ENCODE measurements around the gene MATR3. TPM values are rescaled to one million over a fixed set of nuclear protein-coding genes. Genes with fewer than 3 reads are reported as not detected.

Gene MATR3
- total RNA-seq, 4 donors from 2014 or later = 194 to 326 (median 314) TPM

- ATAC-seq = peak; percentile 29
- TF ChIP-seq POLR2AphosphoS5 (IDR thresholded peaks at IDR 0.05) (no peak), EP300 (IDR thresholded peaks at IDR 0.05) (no peak), POLR2A (IDR thresholded peaks at IDR 0.05) (no peak)
- TF ChIP-seq, protein P1, sequence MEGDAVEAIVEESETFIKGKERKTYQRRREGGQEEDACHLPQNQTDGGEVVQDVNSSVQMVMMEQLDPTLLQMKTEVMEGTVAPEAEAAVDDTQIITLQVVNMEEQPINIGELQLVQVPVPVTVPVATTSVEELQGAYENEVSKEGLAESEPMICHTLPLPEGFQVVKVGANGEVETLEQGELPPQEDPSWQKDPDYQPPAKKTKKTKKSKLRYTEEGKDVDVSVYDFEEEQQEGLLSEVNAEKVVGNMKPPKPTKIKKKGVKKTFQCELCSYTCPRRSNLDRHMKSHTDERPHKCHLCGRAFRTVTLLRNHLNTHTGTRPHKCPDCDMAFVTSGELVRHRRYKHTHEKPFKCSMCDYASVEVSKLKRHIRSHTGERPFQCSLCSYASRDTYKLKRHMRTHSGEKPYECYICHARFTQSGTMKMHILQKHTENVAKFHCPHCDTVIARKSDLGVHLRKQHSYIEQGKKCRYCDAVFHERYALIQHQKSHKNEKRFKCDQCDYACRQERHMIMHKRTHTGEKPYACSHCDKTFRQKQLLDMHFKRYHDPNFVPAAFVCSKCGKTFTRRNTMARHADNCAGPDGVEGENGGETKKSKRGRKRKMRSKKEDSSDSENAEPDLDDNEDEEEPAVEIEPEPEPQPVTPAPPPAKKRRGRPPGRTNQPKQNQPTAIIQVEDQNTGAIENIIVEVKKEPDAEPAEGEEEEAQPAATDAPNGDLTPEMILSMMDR (IDR thresholded peaks at IDR 0.05) = no peak
- peaks cover 5 to 73% (median 15%) of the 10 kb centered on the region in 3 donors for H3K4me1 ChIP-seq
- H3K9me3 ChIP-seq = no peaks in the 10 kb centered on the region
- H3K4me3 ChIP-seq = peak overlapping the region; percentile 38 to 64
- WGBS, 2 donors (ENCODE audit: low coverage in 1 of 2) = no CpG with 5 or more reads among the region's 3 CpGs
- peak overlapping the region; percentile 4 to 87 (median 82) for H3K27ac ChIP-seq
- H3K36me3 ChIP-seq = peaks cover 0 to 10% of the 10 kb centered on the region in 2 donors
- no peaks in the 10 kb centered on the region for H3K27me3 ChIP-seq
Measured at GRCh38 chr5:139273322-139273571, 20.3 kb upstream of the MATR3 start.

- TF ChIP-seq POLR2AphosphoS5 (IDR thresholded peaks at IDR 0.05) = peak; percentile 57
- TF ChIP-seq, protein P1 (IDR thresholded peaks at IDR 0.05) = peak in 3 of 4 experiments; percentile 4 to 49 (median 29)
- no peak for TF ChIP-seq EP300 (IDR thresholded peaks at IDR 0.05)
- TF ChIP-seq POLR2A (IDR thresholded peaks at IDR 0.05) = no peak
- Histone ChIP-seq H3K27ac (peak overlapping the region; percentile 36 to 87 (median 82)), H3K27me3 (no peaks in the 10 kb centered on the region), H3K4me1 (peaks cover 5 to 68% (median 15%) of the 10 kb centered on the region in 3 donors), H3K36me3 (peaks cover 0 to 15% of the 10 kb centered on the region in 2 donors), H3K4me3 (peak overlapping the region; percentile 38 to 64), H3K9me3 (no peaks in the 10 kb centered on the region)
- WGBS, 2 donors (ENCODE audit: low coverage in 1 of 2) = 0% methylated on average over 24 of the region's 47 CpGs; no CpG with 5 or more reads in 1 of the 2 donors
- ATAC-seq = peak; percentile 96
Measured at GRCh38 chr5:139273572-139274289, 19.8 kb upstream of the MATR3 start.

GRCh38 chr5:139275536-139275935, 18.0 kb upstream of the MATR3 start:
- H3K36me3 ChIP-seq = peaks cover 0 to 31% of the 10 kb centered on the region in 2 donors
- no peak overlapping the region for H3K4me3 ChIP-seq
- H3K9me3 ChIP-seq = no peaks in the 10 kb centered on the region
- H3K27ac ChIP-seq = no peak overlapping the region
- TF ChIP-seq, protein P1 (IDR thresholded peaks at IDR 0.05) = no peak
- TF ChIP-seq EP300 (IDR thresholded peaks at IDR 0.05) = no peak
- TF ChIP-seq POLR2AphosphoS5 (IDR thresholded peaks at IDR 0.05) = no peak
- no peak for TF ChIP-seq POLR2A (IDR thresholded peaks at IDR 0.05)
- H3K4me1 ChIP-seq = peaks cover 5 to 64% (median 15%) of the 10 kb centered on the region in 3 donors
- 100% methylated on average over 2 of the region's 4 CpGs; no CpG with 5 or more reads in 1 of the 2 donors for WGBS, 2 donors (ENCODE audit: low coverage in 1 of 2)
- no peaks in the 10 kb centered on the region for H3K27me3 ChIP-seq
- ATAC-seq = no peak

DNA sequence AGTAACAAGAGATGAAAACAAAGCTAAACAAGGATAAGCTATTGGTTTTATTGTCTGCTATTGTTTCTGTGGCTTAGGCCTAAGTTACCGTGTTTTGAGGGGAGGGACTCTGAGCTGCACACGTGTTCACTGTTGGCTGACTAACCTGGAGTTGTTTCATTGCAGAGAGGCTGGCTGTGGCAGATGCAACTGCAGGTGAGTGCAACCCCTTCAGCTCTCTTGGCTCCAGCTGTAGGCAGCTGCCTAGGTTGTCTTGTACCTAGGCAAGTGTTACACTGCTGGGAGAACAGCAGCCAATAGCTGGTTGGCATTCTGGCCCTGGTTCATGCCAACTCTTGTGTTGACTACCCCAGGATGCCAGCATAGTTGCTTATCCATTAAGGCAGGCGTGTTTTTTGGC, 17.6 kb upstream of the MATR3 start:
- Histone ChIP-seq H3K27me3 (no peaks in the 10 kb centered on the region), H3K27ac (no peak overlapping the region), H3K4me1 (peaks cover 5 to 62% (median 15%) of the 10 kb centered on the region in 3 donors), H3K4me3 (no peak overlapping the region), H3K36me3 (peaks cover 0 to 34% of the 10 kb centered on the region in 2 donors), H3K9me3 (no peaks in the 10 kb centered on the region)
- WGBS, 2 donors (ENCODE audit: low coverage in 1 of 2) = 88 to 92% methylated on average over 1 to 3 of the region's 3 CpGs
- no peak for TF ChIP-seq POLR2A (IDR thresholded peaks at IDR 0.05)
- no peak for TF ChIP-seq EP300 (IDR thresholded peaks at IDR 0.05)
- TF ChIP-seq, protein P1 (IDR thresholded peaks at IDR 0.05) = no peak
- TF ChIP-seq POLR2AphosphoS5 (IDR thresholded peaks at IDR 0.05) = no peak
- no peak for ATAC-seq

DNA sequence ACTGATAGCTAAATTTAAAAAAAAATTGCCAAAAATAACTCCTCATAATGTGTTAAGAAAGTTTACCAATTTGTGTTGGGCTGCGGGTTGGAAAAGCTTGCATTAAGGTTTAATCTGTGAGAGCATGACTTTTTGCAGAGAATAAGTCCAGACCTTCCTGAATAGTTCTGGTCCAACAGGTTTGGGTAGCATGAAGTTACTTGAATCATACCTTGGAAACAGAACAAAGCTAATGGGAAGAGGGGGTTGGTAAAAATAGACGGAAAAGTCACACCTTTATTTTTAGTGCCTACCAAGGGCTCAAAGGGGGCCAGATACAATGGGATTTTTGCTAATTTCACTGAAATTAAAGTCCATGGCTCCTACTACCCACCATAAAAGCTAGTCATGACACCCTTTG, 17.1 kb upstream of the MATR3 start:
- Histone ChIP-seq H3K36me3 (peaks cover 0 to 35% of the 10 kb centered on the region in 2 donors), H3K9me3 (no peaks in the 10 kb centered on the region), H3K27me3 (no peaks in the 10 kb centered on the region), H3K27ac (no peak overlapping the region), H3K4me3 (no peak overlapping the region), H3K4me1 (peaks cover 5 to 59% (median 13%) of the 10 kb centered on the region in 3 donors)
- 78 to 80% methylated on average over 2 of the region's 2 CpGs for WGBS, 2 donors (ENCODE audit: low coverage in 1 of 2)
- TF ChIP-seq POLR2AphosphoS5 (IDR thresholded peaks at IDR 0.05) (no peak), EP300 (IDR thresholded peaks at IDR 0.05) (no peak), POLR2A (IDR thresholded peaks at IDR 0.05) (no peak)
- TF ChIP-seq, protein P1 (IDR thresholded peaks at IDR 0.05) = no peak
- no peak for ATAC-seq

Measured in gastroesophageal sphincter (tissue), 4 donors.